Measurements from ENCODE around the gene IL11RA.
A peak's percentile ranks its signal among the peaks of the same experiment; 100 is the strongest.

IL11RA gene

DNA sequence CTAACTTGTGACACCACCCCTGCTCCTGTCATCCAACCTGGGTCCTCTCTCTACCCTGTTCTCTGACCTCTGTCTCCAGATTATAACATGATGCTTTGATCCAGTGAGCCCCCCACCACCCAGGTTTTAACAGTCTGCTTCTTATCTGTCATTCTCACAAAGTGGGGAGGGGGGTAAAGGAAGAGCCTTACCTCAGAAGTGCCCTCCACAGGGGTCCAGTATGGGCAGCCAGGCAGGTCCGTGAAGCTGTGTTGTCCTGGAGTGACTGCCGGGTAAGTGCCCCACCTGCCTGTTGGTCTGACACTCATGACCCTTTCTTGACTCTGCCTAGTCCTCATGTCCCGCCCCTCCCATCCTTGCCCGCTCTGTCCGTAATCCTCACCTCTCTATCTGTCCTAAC lies 3.4 kb downstream of the IL11RA start:
- no peak for DNase-seq

DNA sequence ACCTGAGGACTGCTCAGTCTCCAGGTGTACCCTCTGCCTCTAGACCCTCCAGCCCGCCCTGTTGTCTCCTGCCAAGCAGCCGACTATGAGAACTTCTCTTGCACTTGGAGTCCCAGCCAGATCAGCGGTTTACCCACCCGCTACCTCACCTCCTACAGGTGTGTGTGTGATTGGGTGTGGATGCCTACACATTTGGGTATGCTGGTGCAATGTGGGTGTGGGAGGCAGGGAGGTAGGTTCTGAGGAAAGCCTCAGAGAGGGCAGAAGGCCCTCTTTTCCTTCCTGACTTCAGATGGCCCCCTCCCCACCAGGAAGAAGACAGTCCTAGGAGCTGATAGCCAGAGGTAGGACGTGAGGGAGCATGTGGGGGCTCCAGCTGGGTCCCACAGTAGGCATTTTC lies 5.0 kb downstream of the IL11RA start:
- DNase-seq = no peak

DNA sequence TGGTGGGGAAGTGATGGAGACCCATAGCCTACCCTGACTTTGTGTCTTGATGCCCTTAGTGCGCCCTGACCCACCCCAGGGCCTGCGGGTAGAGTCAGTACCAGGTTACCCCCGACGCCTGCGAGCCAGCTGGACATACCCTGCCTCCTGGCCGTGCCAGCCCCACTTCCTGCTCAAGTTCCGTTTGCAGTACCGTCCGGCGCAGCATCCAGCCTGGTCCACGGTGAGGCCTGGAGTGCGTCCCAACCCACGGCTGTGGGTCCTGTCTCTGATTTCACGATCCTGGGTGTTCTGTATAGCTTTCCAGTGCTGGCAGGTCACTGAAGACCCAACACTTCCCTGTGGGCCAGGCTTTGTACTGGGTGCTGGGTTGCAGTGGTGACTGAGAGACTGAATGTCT lies 6.5 kb downstream of the IL11RA start:
- DNase-seq = no peak

DNA sequence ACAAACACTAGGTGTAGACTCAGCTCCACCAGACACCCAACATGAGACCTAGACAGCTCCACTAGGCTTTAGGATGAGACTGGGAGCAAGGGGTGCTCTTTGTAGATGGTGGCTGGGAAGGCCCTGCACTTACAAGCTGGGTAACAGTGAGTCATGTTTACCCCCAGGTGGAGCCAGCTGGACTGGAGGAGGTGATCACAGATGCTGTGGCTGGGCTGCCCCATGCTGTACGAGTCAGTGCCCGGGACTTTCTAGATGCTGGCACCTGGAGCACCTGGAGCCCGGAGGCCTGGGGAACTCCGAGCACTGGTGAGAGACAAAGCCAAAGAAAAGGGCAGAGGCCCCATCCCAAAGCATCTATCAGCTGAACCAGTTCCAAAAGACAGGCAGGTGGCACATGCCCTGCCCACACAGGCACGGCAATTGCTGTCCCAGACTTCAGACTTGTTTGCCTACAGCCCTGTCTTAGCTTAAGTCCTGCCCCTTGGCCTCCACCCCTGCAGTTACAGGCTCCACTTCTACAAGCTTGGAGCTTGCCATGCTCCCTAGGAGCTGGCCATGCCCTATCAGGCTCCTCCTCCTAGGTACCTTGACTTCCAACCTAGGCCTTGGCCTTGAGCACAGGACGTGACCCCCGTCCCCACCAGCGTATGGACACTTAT lies 7.7 kb downstream of the IL11RA start:
- no peak for DNase-seq

DNA sequence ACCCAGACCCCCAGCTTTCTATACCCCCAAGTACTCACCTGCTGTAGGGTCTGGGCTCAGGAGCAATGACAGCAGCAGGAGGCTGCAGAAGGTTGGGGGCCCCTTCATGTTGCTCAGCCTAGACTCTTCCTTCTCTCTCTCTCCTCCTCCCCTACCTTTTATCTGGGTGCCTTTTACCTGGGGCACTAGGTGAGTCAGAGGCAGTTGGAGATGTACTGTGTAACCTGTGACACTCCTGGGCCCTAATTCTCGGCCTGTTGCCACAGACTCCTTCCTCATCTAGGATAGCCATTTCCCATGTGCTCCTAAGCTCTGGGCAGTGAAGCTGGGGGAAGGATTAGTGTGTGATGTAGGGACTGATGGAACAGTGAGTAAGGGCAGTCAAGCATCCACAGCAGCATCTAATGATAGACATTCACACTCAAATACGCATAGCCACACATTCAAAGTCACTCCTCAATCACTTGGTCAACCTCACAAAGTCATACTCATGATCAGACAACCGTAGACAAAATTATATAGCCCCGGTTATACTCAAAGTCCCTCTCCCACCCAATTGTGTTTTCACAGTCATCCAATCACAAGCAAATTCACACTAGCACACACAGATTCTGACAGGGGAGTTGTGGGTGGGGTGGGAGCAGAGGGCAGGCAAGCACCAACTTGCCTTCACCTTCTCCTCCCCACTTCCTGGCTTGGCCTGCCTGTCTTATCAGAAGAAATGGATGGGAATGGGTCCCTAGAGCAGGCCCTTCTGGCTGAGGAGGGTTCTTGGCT lies 10.7 kb downstream of the IL11RA start, which contains the start of gene CCL27:
Gene CCL27 (minus strand): TSS at position 132 of the 777 bp plus-strand sequence. CDS start 24 bp downstream, at position 108.
- no peak for DNase-seq

DNA sequence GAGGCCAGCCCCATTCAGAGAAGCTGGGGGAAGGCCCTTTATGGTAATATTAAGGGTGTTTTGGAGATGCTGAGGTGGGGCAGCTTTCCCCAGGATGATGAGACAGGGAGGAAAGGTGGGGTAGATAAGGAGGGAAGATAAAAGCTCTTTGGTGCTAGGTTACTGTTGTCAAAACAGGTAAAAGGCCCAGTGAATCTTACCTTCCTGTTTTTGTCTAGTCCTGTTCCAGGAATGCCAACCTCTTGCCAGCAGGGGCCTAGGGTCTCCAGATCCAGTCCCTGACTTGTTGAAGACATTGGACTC lies 11.3 kb downstream of the IL11RA start:
- no peak for DNase-seq

DNA sequence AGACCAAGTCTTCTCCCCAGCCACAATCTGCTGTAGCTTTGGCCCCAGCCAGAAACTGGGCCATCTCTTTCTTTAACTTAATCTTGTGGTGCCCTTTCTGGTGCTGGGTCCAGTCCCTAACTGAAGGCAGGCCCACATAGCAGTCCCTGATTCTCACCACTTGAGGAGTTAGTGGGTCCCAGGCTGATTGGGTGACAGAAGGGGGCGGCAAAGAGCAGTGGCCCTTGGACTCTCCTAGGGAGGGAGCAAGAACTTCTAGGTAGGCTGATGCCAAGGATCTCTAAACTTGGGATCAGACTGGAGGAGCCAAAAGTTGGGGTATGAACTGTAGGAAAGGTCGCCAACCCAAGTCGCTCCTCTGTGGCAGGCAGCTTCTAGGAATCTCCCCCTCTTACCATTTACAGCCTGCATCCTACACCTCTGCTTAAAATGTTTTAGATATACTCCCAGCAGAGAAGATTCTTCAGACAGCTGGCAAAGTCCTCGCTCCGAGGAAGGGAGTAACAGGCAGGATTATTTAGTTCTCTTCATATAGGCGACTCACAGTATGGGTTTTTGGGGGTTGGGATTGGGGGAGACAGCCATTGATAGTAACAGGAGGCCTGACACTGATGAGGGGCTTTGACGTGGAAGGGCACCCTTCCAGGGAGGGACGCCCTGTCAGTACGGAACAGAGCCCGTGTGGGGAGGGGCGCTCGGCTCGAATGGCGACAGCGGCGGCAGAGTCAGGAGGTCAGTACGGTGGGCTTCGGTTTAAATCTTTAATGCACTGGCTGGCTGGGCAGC lies 12.5 kb downstream of the IL11RA start:
- peak; percentile 62 for DNase-seq

DNA sequence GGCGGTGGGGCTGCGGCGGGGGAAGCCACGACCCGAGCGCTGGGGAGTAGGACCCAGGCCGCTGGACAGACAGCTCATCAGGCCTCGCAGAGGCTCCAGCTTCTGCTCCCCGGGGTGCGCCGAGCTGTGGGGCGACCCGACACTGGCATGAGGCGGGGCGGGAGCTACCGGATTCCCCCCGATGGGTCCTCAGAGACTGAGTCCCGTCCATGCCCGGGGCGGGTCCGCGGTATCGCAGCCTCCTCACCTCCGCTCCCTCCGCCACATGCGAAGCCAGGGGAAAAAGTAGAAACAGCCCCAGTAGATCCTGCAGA lies 13.0 kb downstream of the IL11RA start:
- DNase-seq = no peak

DNA sequence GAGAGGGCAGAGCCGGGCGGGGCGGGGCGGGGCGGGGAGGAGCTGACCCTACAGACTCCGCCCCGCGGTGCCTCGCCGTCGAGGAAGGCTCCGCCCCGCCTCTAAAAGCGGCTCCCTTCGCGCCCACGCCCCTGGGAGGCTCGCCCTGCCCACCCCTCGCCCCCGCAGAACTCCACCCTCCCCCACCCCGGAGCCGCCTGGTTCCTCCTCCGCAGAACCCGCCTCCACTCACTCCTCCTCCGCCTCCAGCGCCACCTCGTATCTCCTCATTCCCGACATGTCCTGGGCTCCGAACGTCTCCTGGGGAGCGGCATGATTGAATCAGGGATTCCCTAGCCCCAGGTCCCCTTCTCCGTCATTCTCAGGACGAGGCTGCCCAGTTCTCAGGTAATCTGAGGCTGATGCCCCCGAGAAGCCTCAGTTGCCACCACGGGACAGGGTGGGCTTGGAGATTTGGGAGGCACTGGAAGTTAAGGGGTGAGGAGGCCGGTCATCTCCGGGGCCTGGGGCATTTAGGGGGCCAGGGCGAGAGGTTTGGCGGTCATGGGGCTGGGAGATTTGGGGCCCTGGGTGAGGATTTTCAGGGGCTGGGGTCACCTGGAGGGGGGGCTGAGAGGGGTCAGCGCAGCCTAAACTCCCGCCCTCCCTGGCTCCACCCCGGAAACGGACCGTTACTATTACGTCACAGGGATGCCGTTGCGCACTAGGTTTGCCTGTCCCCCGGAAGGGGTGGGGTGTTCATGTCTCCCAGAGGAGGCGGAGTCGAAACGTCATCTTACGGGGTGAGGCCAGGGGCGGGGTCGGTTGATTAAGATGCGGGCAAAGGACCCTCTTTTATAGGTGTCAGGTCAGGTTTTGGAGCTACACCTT lies 13.6 kb downstream of the IL11RA start:
- peak; percentile 79 for DNase-seq

DNA sequence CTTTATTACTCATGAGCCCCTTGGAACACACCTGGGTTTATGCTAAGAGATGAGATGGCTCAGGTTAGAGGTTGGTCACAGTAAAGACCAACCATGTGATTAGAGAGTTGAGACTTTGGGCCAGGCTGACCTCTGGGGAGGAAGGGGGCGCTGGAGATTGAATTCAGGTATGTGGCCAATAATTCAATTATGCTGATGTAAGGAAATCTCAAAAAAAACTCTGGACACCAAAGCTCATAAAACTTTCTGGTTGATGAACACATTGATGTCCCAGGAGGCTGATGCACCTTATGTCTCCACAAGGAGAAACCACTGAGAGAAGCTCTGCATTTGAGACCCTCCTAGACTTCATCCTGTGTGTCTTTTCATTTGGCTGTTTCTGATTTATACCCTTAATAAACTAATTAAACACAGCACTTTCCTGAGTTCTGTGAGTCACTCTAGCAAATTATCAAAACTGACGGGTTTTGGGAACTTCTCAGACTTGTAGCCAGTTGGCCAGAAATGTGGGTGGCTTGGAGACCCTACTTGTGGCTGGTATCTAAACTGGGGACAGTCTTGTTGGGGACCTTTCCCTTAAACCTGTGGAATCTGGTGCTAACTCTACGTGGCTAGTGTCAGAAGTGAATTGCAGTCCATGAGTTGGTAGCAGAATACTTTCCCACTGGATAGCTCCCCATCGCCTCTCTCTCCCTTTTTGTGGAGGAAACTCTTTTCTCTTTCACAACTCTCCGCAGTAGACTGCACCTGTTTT lies 18.0 kb downstream of the IL11RA start:
- no peak for DNase-seq

DNA sequence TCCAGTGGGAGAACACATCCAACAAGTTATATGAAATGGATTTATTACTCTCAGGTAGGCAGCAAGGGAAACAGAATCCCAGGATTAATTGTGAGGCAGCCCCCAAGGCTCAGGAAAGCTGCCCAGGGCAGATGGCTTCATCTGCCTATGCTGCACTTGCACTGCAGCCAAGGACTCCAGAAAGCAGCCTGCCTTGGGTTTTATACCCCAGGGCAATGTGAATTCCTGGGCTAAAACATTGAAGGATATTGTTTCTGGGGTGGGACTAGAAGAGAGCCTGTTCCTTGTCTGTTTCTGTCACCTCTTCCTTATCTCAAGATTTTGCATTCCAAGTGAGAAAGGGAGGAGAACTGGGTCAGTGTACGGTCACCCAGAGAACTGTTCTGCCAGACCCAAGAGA lies 19.3 kb downstream of the IL11RA start:
- DNase-seq = no peak

DNA sequence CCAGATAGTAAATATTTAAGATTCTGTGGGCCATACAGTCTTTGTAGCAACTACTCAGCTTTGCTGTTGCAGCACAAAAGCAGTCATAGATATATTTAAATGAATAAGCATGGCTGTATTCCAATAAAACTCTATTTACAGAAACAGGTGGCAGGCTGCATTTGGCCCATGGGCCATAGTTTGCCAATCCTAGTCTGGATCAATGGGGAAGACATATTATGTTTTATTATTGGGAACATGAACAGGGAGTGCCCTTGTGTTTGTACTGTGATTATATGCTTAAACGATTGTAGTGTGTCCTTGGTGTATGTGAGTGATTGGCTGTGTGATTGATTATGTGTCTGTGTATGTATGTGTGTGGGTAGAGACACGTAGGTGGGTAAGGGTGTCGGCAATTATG lies 22.5 kb downstream of the IL11RA start:
- DNase-seq = no peak

DNA sequence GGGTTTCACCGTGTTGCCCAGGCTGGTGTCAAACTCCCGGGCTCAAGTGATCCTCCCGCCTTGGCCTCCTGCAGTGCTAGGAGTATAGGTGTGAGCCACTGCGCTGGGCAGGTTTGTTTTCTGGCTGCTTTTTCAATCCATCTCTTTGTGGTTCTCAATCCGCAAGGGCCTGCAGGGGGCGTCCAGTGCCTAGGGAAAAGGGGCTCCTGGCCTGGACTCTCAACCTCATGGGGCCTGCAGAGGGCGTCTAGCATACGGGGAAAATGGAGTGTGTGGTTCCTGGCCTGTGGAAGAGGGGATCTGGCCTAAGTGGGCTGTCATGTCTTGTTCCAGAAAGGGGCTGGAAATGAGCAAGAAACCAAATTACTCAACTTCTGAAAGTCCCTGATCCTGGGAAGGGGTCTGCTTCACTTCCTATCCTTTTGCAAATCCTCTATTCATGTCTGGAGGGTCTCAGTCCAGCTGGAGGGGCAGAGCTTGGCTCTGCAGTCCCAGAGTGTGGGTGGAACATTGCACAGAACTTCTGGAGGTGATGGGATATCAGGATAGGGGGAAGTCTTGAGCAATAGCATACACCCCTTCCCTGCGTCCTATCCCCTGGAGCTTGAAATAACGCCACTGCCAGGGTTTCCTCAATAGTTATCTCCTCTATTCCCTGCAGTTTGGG lies 23.2 kb downstream of the IL11RA start:
- DNase-seq = peak; percentile 63

DNA sequence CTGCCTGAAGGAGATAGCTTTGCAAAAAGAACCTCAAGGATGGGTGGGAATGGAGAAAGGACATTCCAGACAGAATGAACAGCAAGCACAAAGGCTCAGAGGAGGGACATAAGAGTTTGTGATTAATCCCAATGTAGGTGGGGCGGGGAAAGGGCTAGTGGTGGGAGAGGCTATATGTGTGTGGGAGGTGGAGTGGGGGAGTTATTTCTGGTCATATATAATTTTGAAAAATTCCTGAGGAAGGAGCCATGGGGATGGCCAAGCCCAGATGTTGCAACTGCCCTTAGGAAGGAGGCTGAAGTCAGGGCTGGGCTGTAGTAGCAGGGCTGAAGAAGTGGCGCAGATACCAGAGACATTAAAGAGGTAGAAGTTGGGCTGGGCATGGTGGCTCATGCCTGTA lies 23.9 kb downstream of the IL11RA start:
- no peak for DNase-seq

DNA sequence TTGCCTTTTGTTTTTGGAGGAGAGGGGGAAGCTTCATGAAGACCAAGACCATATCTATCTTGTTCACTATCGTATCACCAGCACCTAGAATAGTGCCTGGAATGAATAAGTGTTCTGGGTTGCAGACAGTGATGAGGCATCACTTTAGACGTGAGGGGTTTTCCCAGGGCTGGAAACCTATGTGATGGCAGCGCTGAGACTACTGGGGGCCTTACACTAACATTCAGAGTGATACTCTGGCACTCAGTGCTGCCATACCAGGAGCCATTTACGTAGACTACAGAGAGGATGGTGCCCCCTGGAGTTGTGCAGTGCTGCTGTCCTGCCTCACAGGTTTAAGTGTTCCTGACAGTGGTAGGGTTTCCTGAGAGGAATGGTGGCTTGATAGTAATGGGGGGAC lies 32.2 kb downstream of the IL11RA start:
- DNase-seq = peak; percentile 33

DNA sequence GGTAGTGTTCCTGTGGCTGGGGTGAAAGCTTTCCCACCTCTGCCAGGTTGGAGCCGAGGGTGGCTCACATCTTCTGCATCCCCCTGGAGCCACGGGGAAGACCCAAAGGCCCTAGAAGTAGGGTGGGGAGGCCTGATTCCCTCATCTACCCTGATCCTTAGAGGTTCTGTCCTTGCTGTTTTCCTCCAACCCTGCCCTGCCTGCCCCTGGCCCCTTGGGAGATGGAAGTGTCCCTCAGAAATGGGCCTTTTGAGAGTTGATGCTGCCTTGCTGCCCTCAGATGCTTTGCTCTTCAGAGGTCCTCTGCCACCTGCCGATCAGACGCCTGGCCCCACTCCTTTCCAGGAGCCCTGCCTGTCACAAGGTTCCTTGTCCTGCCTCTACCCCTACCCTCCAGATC lies 32.8 kb downstream of the IL11RA start:
- DNase-seq = no peak

DNA sequence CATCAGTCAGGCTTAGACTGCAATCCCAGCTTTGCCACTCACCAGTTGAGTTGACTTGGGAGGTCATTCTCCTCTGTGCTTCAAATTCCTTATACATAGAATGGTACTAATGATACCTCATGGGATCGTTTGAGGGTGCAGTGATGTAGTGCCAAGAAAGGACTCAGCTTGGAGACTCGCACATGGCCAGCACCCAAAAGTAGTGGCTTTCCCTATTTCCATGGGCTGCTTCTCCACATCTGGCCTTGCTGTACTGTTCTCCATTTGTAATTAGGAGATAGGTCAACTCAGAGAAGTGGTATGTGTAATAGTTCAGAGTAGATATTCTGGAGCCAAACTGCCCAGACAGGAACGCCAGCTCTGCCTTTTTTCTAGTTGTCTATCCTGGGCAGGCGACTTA lies 33.6 kb downstream of the IL11RA start:
- DNase-seq = no peak

DNA sequence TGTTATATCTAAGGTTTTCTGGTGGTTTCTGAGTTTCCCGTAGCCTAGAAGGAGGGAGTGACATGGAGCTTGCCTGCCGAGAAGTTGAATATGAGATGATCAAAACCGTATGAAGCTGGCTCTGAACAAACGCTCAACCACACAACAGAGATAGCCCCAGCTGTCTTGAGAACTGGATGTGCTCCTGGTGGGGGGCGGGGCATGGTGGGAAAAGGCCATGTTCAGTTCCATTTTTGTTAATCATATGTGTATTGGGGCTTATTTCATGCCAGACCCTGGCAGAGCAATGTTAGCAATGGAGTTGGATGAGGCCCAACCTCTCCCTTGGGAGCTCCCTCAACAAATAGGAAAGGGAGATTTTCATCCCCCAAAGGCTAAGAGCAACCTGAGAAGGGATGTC lies 34.2 kb downstream of the IL11RA start:
- no peak for DNase-seq

DNA sequence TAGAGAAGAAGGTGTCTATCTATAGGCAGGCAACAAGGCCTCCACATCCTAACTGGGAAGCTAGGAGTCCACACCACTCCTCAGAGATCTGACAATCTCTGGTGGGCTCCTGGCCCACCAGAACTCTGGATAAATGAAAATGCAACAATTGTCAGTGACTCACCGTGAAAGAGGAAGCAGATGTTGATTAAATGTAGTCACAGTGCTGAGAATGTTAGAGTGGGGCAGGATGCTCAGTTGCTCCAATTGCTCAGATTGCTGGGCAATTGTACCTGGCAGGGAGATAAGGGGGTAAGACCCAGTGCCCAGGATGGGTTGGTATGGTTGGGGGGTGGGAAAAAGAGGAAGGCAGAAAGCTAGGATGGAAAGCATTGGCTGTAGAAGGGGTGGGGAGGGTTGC lies 34.7 kb downstream of the IL11RA start:
- no peak for DNase-seq

DNA sequence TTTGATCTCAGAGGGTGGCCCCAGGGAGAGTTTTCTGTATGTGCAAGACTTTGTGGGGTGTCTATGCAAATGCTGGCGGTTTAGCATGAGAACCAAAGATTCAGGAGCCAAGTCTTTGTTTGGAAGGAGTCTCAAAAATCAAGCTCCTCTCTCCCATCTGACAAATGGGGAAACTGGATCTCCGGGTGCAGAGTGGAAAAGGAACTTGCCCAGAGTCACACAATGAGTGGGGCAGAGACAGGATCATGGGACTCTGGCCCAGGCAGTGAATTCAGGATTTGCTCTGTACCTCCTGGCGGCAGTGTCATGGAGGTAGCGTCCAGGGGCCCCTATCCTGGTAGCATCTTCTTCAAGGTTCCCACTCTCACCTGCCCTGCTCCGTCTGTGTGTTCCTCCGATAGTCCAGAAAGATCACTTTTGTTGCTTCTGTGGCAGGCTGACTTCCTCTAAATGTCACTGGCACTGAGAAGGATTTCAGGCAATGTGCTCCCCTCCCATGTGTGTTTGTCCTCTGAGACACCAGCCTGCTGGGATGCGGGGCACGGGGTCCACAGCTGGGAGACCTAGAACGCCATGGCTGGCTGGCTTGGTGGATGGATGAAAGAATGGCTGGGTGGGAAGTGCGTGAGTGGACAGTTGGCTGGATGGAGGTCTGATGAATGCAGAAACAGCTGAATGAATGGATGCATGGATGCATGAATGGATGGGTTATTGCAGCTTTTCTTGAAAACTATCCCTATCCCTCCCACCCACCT lies 35.5 kb downstream of the IL11RA start:
- no peak for DNase-seq
